Lower leg skin (tissue), 3 donors: ENCODE measurements around the gene PCDH9.

ENCODE experiments used
- POLR2A ChIP-seq, 2 donors: fragments of 450-650 bp; IDR thresholded peaks; one replicate each; pipeline ENCODE4 v1.6.1; 2016 to 2017; ENCODE audit warnings: antibody characterized with exemption in 2 of 2, mild to moderate bottlenecking in 1 of 2, moderate library complexity in 1 of 2
- TF ChIP-seq, protein P1 (sequence below), 3 donors: fragments of 450-650 bp; IDR thresholded peaks; one replicate each; pipeline ENCODE4 v1.5.1; 2016; ENCODE audit warnings: antibody characterized with exemption in 3 of 3, mild to moderate bottlenecking in 3 of 3, moderate library complexity in 2 of 3

DNA sequence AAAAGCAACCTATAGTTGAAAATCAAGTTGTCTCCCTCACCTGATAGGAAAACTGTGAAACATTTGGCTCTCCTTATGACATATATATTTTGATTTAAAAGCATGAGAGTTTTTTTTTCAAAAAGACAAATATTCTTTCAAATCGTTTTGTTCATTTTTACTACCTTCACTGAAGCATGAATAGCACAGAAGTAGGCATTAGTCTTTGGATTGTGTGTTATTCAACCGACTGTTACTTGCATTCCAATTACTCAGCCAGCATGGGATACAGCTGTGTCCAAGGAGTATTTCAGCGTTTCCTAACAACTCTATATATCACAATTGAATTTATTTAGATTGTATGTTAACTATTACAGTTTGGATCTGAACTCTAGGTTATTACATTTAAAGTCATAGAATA, 135.2 kb downstream of the PCDH9 start:
- TF ChIP-seq, protein P1, sequence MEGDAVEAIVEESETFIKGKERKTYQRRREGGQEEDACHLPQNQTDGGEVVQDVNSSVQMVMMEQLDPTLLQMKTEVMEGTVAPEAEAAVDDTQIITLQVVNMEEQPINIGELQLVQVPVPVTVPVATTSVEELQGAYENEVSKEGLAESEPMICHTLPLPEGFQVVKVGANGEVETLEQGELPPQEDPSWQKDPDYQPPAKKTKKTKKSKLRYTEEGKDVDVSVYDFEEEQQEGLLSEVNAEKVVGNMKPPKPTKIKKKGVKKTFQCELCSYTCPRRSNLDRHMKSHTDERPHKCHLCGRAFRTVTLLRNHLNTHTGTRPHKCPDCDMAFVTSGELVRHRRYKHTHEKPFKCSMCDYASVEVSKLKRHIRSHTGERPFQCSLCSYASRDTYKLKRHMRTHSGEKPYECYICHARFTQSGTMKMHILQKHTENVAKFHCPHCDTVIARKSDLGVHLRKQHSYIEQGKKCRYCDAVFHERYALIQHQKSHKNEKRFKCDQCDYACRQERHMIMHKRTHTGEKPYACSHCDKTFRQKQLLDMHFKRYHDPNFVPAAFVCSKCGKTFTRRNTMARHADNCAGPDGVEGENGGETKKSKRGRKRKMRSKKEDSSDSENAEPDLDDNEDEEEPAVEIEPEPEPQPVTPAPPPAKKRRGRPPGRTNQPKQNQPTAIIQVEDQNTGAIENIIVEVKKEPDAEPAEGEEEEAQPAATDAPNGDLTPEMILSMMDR (IDR thresholded peaks at IDR 0.05): no peak
- no peak for TF ChIP-seq POLR2A (IDR thresholded peaks at IDR 0.05)
